Forelimb muscle (tissue), 1 donor: ENCODE results near the gene ATG4A. TPM values are rescaled to one million over a fixed set of nuclear protein-coding genes. Genes with fewer than 3 reads are reported as not detected.

Experiments
- DNase-seq: peaks from one replicate; pipeline ENCODE4 v3.0.0-alpha.2; 2013; ENCODE audit warnings: low read depth
- polyA plus RNA-seq: library from polyadenylated mRNA; unstranded; fragments of 120-200 nt; gene quantifications from one replicate; pipeline ENCODE4 v1.2.1, GENCODE V29; 2013; ENCODE audit not compliant: insufficient read length

Gene ATG4A
- polyA plus RNA-seq, 1 donor, result 23.8 TPM

DNA sequence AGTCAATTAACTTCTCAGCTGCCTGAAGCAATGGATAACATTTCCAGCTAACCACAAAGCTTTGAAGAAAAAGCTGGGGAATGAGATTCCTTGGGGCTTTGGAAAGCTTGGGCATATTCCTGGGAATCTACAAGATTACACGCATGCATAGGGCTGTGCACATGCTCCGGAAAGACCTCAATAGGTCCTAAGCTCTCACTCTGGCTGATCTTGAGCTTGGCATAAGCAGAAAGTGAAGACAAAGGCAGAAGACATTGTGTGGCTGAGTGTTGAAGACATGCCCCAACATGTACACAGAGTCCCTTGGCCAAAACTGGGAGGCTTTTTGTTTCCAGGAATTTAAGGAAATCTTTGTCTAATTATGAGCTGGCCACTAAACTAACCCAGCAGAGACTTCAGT lies 31.2 kb downstream of the ATG4A start:
- no peak for DNase-seq

DNA sequence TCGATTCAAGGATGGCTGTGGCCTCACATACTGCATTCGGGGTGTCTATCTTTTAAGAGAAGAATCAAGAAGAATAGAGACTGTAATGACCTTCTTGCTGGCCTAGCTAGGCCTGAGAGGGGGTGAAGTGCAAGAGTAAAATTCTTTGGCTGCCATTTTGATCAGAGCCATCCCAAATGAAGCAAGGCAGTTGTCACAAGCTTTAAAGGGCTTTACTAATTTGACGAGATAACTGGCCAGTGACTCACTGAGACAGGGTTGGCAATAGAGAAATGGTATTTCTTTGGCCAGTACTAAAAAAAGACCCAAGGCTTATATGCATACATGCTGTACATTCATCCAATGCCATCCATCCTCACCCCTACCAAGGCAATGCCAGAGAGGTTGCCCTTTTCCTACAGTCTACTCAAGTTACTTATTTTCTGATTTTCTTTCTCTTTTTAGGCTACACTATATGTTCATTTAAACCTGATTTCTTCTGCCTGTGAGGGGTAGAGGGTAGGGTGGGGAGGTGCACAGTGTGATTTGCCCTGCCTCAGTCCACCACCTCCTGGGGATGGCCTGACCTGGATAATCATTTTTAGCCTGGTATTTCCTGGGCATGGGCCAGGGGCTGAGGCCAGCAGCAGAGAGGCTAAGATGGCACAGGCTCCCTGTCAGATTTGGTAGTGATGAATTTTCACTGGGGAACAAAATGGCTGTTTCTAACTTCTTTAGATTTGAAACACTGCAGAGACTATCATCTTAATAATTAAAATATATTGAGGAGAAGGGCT lies 32.2 kb downstream of the ATG4A start:
- DNase-seq, result no peak

DNA sequence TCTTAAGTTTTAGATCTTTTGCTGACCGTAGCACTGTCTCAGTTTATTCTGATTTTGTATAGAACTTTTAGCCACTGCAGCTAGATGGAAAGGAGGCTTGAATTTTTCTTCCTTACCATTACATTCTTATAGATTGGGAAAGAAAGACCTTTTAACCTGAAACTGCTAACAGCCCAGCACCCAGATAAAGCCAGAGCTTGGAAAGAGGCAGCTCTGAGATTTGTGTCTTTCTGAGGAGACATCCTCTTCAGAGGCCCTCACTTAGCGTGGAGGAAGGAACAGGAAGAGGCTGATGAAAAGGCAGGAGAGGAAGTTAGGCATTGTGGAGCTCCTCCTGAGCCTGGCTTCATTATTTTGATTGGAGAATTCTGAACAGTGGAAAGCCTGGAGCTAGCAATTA lies 35.1 kb downstream of the ATG4A start:
- DNase-seq, result no peak

DNA sequence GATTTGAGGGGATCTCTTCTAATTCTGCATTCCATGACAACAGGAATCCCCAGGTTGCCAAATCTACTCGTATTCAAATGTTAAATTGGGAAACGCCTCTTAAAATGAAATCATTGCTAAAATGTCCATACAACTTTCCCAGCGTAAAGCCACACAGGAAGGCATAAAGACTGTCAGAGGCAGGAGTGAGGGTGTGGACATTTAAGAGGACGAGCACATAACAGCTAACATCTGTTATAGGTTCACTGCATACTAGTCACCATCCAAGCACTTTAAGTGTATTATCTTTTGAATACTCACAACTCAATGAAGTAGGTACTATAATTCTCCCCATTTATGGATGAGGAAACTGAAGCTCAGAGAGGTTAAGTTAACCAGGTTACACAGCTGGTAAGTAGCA lies 35.6 kb downstream of the ATG4A start:
- DNase-seq, result no peak

DNA sequence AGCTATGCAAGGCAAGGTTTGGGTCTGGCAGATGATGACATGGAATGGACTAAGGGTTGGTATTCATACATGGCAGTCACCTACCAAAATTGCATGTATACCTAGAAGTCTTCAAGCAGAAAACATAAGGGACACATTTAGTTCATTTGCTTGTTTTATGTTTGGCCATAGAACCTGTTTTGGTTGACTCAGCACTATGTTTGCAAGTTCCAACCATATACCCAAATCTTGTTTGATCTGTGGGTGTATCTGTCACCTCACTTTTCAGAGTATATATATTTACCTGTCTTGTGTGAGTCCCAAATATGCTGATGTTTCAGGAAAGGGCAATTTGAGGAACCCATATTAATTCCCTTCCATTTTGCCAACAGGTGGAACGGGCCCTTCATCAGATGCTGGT lies 39.3 kb downstream of the ATG4A start:
- no peak for DNase-seq

DNA sequence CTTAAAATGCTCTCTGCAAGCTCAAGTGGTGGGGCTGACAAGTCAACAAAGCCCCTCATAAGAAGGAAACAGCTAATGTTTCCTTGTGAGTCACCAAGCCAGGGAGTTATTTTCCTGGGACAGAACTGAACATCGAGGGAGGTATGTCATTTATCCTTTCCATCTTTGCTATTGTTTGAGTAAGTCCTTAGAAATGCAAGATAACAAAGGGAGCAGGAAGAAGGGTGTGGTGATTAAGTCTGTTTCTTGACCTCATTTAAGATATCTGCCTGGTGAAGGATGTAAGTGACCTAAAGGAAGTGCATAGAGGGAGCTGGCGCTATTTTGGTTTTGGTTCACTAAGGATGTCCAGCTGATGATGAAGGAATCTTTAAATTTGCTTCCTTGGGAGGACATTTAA lies 39.9 kb downstream of the ATG4A start:
- DNase-seq, result no peak

DNA sequence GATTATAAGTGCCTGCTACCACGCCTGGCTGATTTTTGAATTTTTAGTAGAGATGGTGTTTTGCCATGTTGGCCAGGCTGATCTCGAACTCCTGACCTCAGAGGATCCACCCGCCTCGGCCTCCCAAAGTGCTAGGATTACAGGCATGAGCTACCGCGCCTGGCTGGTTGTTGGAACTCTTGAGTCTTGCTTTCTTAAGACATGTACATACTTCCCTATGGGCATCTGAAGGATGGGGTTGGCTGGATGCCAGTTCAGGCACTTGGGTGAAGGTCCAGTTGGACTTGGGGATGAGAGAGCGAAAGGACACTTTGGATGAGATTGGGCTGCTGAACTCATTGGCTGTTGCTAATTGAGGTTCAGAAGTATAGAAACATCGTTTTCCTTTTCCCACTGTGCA lies 40.5 kb downstream of the ATG4A start:
- no peak for DNase-seq

DNA sequence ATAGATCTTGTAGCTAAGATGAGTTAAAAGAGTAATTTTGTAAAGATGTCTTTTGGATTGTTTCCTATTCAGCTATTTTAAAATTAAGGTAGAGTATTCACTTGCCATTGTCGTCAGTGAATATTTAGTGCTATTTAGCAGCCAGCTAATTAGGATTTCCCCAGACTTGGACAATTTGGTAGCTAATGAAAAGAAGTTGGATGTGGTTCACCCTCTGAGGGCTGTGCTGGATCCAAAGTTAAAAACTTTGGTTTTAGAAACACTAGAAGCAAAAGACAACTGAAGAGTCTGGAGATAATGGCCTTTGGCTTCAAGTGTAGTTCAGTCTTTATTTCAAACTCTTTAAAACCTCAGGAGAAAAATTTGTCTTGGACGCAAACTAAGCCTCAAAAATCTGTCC lies 41.3 kb downstream of the ATG4A start:
- DNase-seq, result peak; percentile 29

DNA sequence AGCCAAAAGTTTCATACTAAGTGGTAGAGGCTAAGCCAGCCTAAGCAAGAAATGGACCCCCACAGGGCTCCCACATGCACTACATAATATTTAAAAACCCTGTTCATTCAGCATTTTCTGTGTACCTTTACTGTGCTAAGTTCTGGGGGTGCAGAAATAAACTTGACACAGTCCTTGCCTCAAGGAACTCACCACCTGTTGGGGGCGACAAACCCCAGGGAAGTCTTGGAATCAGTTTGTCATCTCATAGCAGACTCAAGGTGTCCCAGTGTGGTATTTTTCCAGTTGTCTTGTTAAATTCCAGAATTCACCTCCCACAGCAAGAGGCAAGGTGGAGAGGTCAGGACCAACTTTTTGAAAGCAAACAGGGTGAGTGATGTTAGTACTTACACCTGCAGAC lies 43.1 kb downstream of the ATG4A start:
- no peak for DNase-seq

DNA sequence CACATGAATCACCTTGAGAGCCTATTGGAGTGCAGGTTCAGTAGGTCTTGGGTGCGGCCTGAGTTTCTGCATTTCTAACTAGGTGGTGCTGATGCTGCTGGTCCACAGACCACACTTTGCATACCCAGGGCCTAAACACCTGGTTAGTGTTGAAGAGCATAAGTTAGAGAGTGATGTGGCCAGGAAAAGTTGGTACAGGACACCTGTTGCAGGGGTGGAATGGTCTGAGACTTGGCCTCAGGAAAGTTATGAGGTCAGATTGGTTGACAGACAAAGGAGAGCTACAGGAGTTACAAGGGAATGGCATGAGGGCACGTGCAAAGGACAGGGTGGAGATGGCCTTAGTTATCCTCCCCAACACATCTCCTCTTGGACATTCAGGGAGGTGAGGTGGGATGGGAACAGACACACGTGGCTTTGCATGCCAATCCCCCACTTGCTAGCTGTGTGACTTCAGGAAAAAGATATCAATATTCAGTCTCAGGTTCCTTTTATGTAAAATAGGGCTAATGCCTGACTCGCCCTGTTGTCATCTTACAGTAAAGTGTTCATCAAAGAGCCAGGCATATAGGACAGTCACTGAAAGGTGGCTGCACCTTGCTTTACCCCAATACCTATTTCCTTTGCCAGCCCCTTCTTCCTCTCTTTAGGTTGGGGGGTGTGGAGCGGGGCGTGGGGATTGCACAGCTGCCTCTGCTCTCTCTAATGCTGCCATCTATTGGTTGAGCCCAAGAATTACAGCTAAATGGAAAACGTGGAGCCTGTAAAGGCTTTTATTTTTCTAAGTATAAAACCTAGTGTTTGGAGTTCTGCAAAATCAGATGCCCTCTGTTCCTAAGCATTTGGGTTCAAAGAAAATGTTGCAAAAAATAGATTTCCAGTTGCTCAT lies 47.5 kb downstream of the ATG4A start:
- no peak for DNase-seq

DNA sequence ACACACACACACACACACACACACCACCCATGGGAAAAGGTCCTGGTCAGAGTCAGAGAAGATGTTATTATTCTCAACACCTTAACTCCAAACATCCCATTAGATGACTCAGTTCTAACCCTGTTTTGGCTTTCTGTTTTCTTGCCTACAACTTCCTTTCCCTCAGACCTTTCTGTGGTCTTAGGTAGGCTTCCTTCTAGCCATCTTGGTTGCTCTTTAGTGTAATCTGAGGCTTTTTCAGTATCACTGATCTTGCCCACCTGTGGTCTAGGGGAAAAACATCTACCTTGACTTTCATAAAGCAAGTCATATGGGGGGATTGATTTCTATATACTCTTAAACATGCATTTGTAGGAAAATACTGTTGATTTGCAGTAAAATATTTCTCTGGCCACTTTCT lies 56.9 kb downstream of the ATG4A start:
- no peak for DNase-seq

DNA sequence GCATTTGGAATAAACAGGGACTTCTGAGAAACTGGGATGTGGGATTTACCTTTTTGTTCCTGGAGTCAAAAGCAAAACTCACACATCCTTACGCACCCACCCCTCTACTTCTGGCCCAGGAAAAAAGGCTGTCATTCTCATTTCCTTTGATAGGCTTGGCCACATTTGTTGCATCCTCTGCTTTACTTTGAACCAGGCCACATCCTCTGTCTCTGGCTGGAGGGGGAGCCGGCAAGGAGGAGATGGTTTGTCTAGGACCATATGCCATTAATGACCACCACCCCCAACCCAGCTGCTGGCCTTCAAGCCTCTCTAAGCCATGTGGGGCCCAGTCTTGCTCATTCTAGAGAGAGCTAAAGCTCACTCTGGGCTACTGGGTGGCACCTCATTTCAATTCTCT lies 64.5 kb downstream of the ATG4A start:
- no peak for DNase-seq

DNA sequence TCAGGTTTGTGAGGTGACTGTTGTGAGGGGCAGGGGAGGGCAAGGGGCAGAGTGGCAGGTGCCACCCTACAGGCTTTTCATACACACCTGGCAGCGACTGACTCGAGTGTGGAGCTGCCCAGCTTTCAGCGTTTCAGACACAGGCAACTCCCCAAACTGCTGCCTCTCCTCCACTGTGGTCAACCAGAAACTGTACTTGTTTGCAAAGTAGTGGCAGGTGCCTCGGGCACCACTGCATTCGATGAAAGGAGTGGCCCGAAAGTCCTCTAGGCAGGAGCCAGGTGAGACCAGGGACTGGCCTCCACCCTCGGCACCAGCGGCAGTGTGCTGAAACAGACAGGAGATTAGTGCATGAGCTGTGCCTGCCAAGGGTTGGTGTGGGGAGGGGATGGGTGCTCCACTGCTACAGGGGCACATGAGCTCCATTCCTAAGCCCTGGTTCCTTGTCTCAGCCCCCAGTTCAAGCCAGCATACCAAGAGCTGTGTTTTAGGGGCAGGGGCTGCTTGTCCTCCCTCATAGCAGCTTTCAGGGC lies 65.4 kb downstream of the ATG4A start:
- no peak for DNase-seq

DNA sequence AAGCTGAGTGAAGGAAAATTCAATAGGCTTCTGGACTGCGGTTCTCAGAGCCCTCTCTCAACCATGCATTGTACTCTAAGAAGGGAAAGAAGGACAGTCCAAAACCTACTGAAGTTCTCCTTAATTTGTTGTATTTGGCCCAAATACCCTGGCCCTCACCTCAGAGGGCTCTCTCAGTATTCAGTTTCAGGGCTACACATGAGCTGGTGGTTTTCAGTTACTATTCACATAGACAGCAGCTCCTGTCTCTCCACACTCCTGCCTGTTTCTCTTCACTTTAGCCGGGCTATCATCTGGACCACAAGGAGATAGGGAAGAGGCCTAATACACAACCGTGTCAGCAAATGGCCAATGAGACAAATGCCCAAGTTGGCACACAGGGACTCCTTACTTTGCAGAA lies 66.0 kb downstream of the ATG4A start:
- DNase-seq, result no peak

DNA sequence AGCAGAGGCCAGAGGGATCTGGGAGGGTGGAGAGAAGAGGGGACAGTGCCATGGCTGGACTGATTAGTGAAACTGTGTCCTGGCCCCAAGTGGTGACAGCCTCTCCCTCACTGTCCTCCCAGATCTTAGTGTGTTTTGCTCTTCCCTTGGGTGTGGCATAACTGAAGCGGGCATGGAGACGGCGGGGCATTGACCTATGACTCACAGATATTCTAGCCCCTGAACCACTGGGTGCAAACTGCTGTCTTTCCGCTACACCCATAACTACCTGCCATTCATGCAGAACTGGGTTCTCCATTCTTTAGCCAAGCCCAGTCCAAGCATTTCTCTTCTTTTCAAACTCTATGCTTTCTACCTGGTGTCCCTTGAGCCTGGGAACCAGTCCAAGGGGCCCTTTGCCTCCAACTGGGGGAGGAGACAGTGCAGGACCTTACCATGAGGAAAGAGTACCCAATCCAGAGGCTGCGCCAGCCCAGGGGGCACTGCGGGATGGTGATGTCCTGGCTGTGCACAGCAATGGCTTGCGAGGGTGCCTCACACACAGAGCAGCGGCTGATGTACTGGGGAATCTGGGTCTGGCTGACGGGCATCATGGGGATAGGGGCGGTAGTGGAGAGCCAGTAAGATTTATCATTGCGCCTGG lies 67.6 kb downstream of the ATG4A start:
- no peak for DNase-seq

DNA sequence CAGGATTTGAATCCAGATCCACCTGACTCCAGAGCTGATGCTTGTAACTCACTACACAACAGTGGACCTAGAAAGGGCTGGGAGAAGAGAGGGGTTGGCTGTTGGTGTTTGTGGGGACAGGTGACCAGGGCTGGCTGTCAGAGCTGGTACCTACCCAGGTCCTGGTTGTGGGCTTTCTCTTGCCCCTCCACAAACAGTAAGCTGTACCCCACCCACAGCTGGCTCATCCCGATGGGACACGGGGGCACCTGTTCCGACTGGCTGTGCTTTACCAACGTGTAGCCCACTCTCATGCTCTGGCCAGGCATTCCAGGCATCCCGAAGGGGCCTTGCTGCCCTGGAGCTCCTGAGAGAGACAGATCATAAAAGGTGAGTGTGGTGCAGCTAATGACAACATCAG lies 68.7 kb downstream of the ATG4A start:
- DNase-seq, result no peak

DNA sequence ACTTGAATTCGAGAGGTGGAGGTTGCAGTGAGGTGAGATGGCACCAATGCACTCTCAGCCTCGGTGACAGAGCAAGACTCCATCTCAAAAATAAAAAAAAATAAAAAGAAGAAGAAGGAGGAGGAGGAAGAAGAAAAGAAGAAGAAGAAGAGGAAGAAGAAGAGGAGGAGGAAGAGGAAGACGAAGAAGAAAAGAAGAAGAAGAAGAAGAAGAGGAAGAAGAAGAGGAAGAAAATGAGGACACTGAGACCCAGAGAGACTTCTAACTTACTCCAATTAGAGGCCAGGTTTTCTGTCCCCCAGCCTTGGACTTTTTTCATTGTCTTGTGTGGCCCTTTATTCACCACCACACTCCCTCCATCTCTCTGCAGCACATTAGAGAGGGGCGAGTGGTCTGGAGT lies 70.7 kb downstream of the ATG4A start:
- DNase-seq, result no peak

DNA sequence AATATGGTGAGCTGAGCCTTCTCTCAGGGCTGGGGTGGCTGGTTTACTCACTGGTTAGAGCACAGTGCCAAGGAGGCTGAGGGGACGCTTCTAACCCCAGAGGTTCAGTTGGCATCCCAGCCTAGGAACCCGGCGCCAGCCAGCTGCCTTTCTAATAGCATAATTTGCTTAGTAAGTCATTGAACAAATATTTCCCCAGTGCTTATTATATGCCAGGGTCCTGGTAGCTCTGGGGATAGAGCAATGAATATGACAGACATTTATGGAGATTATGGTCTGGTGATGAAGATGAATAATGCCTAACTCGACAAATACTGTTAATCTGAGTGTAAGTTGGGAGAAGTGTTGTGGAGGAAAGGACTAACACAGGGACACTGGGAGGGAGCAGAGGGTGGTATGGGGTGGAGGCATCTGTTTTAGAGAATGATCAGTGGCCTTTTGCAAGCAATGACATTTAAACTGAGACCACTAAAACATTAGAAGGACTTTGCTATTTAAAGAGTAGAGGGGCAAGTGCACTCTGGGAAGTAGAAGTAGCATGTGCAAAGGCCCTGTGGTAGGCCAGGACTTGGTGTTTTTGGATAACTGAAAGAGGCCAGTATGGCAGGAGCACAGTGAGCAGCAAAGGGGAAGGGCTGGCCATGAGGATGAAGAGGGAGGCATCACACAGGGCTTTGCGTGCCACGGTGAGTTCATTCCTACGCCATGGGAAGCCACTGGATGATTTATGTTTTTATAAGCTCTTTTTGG lies 71.9 kb downstream of the ATG4A start:
- DNase-seq, result no peak

DNA sequence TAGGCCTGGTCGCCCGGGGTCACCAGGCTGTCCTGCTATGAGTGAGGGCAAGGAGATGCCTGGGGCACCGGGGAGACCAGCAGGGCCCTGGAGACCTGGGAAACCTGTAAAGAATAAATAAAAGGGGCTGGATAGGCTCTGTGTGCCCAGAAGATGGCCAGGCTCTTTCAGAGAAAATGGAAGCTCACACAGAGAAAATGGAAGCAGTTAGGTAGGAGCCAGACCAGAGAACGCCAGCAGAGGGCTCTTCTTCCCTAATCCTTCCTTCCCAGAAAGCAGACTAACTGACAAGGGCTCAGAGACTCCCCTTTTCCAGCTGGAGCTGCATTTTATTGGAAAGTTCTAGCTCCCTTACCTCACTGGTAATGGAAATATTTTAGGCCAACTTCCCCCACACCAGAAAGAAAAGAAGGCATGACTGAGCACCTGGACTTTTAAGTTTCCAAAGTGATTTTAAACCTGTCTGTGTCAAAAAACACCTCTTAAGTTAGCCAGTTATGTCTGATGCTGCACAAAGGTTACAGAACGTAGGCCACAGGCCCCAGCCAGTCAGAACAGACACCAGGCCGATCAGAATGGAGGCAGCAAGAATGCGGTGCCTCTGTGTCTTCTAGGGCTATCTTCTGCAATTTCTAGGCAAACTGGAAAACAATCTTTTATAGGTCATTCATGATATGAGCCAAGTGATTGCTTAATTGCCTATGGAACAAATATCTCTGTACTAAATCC lies 74.0 kb downstream of the ATG4A start:
- DNase-seq, result no peak

DNA sequence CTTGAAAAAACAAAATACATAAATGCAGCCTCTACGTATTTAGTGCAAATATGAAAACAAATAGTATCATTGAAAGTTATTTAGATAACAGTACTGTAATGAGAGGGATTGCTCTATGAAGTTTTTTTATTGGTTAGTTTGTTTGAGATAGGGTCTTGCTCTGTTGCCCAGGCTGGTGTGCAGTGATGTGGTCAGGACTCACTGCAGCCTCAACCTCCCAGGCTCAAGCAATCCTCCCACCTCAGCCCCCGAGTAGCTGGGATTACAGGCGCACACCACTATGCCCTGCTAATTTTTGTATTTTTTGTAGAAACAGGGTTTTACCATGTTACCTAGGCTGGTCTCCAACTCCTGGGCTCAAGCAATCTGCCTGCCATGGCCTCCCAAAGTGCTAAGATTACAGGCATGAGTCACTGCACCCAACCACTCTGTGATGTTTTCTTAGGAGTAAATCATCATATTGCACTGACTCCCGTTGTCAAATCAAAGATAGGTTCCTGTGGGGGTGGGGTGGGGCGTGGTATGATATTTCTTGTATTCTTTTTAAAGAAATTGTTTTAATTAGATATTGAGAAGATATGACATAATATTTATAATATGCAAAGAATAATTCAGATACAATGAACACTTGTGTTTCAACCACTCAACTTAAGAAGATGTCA lies 75.8 kb downstream of the ATG4A start:
- no peak for DNase-seq
